Neuronal stem cell (in vitro differentiated cells): Measurements from ENCODE around the gene NINJ2.
A peak's percentile ranks its signal among the peaks of the same experiment; 100 is the strongest.

ENCODE experiments used
- DNase-seq: peaks from one replicate; pipeline ENCODE4 v3.0.0-alpha.2; 2013; ENCODE audit warnings: low spot score
- H2AFZ ChIP-seq: one replicate; pipeline ENCODE4 v1.6.1; 2013; ENCODE audit warnings: mild to moderate bottlenecking, low read length, inconsistent platforms
- H2AK5ac ChIP-seq: 2 replicates; pipeline ENCODE4 v1.6.1; 2013; ENCODE audit warnings: low read depth, mild to moderate bottlenecking, inconsistent platforms, low read length, moderate library complexity, mixed read lengths
- H2BK120ac ChIP-seq: 2 replicates; pipeline ENCODE4 v1.6.1; 2013; ENCODE audit warnings: low read depth, mild to moderate bottlenecking, inconsistent platforms, low read length, moderate library complexity, mixed read lengths
- H2BK12ac ChIP-seq: one replicate; pipeline ENCODE4 v1.6.1; 2013; ENCODE audit warnings: low read length, inconsistent platforms
- H2BK15ac ChIP-seq: 2 replicates; pipeline ENCODE4 v1.6.1; 2013; ENCODE audit warnings: mild to moderate bottlenecking, low read length, inconsistent platforms, mixed read lengths
- H2BK5ac ChIP-seq: one replicate; pipeline ENCODE4 v1.6.1; 2013; ENCODE audit warnings: inconsistent platforms, mild to moderate bottlenecking, low read length, moderate library complexity
- H3K14ac ChIP-seq: one replicate; pipeline ENCODE4 v1.6.1; 2013; ENCODE audit warnings: low read length, inconsistent platforms
- H3K18ac ChIP-seq: 2 replicates; pipeline ENCODE4 v1.6.1; 2013; ENCODE audit warnings: low read length, inconsistent platforms
- H3K23ac ChIP-seq: 2 replicates; pipeline ENCODE4 v1.6.1; 2013; ENCODE audit warnings: low read depth, mild to moderate bottlenecking, mixed read lengths, low read length, inconsistent platforms; ENCODE audit not compliant: poor library complexity
- H3K27ac ChIP-seq: replicated peaks from 3 replicates; pipeline ENCODE4 v1.5.1; 2013; ENCODE audit warnings: low read length, inconsistent platforms
- H3K27me3 ChIP-seq, 3 experiments: 2 replicates each; pipeline ENCODE4 v1.6.1; 2013; ENCODE audit warnings: low read length in 3 of 3, mild to moderate bottlenecking in 2 of 3, inconsistent platforms in 1 of 3, low read depth in 1 of 3, mixed read lengths in 1 of 3, moderate library complexity in 1 of 3; ENCODE audit not compliant: control insufficient read depth in 3 of 3, insufficient read depth in 3 of 3
- H3K36me3 ChIP-seq, 2 donors: replicated peaks in 1 of 2; 2 replicates each; pipeline ENCODE4 v1.6.1; 2013; ENCODE audit warnings: low read length in 2 of 2; ENCODE audit not compliant: control insufficient read depth in 2 of 2, insufficient read depth in 2 of 2
- H3K4ac ChIP-seq: 2 replicates; pipeline ENCODE4 v1.6.1; 2013; ENCODE audit warnings: inconsistent platforms, mild to moderate bottlenecking, low read length, moderate library complexity
- H3K4me1 ChIP-seq, 2 donors: 1 replicate in 1 of 2; 2 replicates in 1 of 2; pipeline ENCODE4 v1.6.1; 2013; ENCODE audit warnings: low read length in 2 of 2, low read depth in 1 of 2; ENCODE audit not compliant: control insufficient read depth in 2 of 2, insufficient read depth in 1 of 2
- H3K4me2 ChIP-seq: one replicate; pipeline ENCODE4 v1.6.1; 2013; ENCODE audit warnings: mild to moderate bottlenecking, low read length, inconsistent platforms; ENCODE audit not compliant: insufficient read depth, poor library complexity, severe bottlenecking
- H3K4me3 ChIP-seq, 2 donors: 2 replicates each; pipeline ENCODE4 v1.5.1; 2013; ENCODE audit warnings: low read length in 2 of 2, mild to moderate bottlenecking in 2 of 2, inconsistent platforms in 1 of 2, moderate library complexity in 1 of 2
- H3K79me1 ChIP-seq: one replicate; pipeline ENCODE4 v1.6.1; 2013; ENCODE audit warnings: low read depth, mild to moderate bottlenecking, inconsistent platforms, low read length, moderate library complexity
- H3K9ac ChIP-seq: one replicate; pipeline ENCODE4 v1.6.1; 2013; ENCODE audit warnings: mild to moderate bottlenecking, low read depth, low read length, inconsistent platforms; ENCODE audit not compliant: poor library complexity
- H3K9me3 ChIP-seq, 2 donors: replicated peaks in 1 of 2; 2 replicates each; pipeline versions ENCODE3 to v1.6.1; 2013; ENCODE audit warnings: low read length in 2 of 2, mild to moderate bottlenecking in 2 of 2, inconsistent platforms in 1 of 2, low read depth in 1 of 2, mixed read lengths in 1 of 2, moderate library complexity in 1 of 2; ENCODE audit not compliant: control insufficient read depth in 2 of 2, insufficient read depth in 1 of 2
- H4K8ac ChIP-seq: one replicate; pipeline ENCODE4 v1.6.1; 2013; ENCODE audit warnings: low read depth, mild to moderate bottlenecking, inconsistent platforms, low read length, moderate library complexity
- H4K91ac ChIP-seq: one replicate; pipeline ENCODE4 v1.6.1; 2013; ENCODE audit warnings: low read length, low read depth, mild to moderate bottlenecking, inconsistent platforms; ENCODE audit not compliant: poor library complexity
- WGBS, 2 donors: extraction: QIAGEN DNeasy Blood & Tissue Kit; methylation state at CpG; one replicate each; pipeline ENCODE4 v1.1.7; 2013; ENCODE audit warnings: missing lambda C conversion rate in 2 of 2, mixed read lengths in 1 of 2; ENCODE audit not compliant: insufficient read length in 2 of 2, insufficient replicate concordance in 1 of 2; ENCODE audit errors: extremely low coverage in 2 of 2; 5-methylcytosine and 5-hydroxymethylcytosine counted together

Gene NINJ2

GRCh38 chr12:576615-577110 lies 86.6 kb downstream of the NINJ2 start:
- Histone ChIP-seq H3K18ac (peak overlapping the region; percentile 90), H3K9ac (no peak overlapping the region), H3K27ac (no peak overlapping the region), H2BK5ac (no peak overlapping the region), H3K14ac (no peak overlapping the region), H2BK120ac (peak overlapping the region; percentile 14), H4K8ac (no peak overlapping the region), H2AK5ac (no peak overlapping the region), H2BK12ac (no peak overlapping the region), H3K4me3 (no peak overlapping the region), H3K4me2 (no peak overlapping the region), H3K4me1 (peaks cover 13 to 15% of the 10 kb centered on the region in 2 donors), H4K91ac (no peak overlapping the region), H3K4ac (no peak overlapping the region), H3K36me3 (no peaks in the 10 kb centered on the region), H3K9me3 (no peaks in the 10 kb centered on the region), H3K27me3 (no peaks in the 10 kb centered on the region), H2AFZ (peak overlapping the region; percentile 94), H3K23ac (no peak overlapping the region), H3K79me1 (no peaks in the 10 kb centered on the region), H2BK15ac (no peak overlapping the region)
- WGBS, 2 donors: no CpG with 5 or more reads among the region's 14 CpGs
- DNase-seq: no peak

DNA sequence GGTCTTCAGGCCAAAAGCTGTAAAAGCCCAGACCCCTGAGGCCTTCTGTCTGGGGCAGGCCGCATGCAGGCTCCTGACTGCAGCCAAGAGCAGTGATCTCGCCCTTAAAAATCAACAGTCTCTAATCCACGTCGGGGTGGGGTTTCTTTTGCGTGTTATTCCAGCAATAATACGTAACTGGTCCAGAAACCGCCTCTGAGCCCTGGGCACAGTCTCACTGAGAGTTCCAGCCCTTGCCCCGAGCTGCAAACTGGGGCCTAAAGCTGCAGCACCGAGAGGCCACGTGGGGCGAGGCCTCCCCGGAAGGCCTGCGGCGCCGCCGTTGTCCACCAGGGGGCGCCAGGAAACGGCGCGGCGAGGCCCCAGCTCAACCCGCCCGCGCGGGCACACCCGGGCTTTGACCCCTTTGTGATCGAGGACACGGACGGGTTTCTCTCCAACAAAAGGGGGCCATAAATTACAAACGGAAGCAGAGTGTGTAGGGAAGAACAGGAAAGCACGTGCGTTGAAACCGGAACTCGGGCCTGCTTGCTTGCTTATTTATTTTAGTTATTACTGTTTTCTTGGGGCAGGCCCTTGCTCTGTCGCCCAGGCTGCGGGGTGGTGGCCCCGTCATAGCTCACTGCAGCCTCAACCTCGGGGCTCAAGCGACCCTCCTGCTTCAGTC lies 87.2 kb downstream of the NINJ2 start:
- Histone ChIP-seq H3K4me3 (no peak overlapping the region), H3K36me3 (no peaks in the 10 kb centered on the region), H3K27ac (no peak overlapping the region), H3K79me1 (no peaks in the 10 kb centered on the region), H2BK120ac (peak overlapping the region; percentile 14), H3K23ac (no peak overlapping the region), H2AFZ (peak overlapping the region; percentile 94), H3K18ac (peak overlapping the region; percentile 90), H2BK15ac (peak overlapping the region; percentile 18), H4K8ac (no peak overlapping the region), H2BK12ac (no peak overlapping the region), H3K4me2 (no peak overlapping the region), H3K14ac (no peak overlapping the region), H3K4ac (no peak overlapping the region), H3K9me3 (no peaks in the 10 kb centered on the region), H4K91ac (no peak overlapping the region), H2BK5ac (no peak overlapping the region), H2AK5ac (no peak overlapping the region), H3K4me1 (peaks cover 16% of the 10 kb centered on the region in 2 donors), H3K27me3 (no peaks in the 10 kb centered on the region), H3K9ac (no peak overlapping the region)
- no CpG with 5 or more reads among the region's 39 CpGs for WGBS, 2 donors
- DNase-seq: peak; percentile 71

GRCh38 chr12:575129-575502 lies 88.1 kb downstream of the NINJ2 start:
- Histone ChIP-seq H3K4ac (no peak overlapping the region), H3K27me3 (no peaks in the 10 kb centered on the region), H3K4me3 (no peak overlapping the region), H4K91ac (no peak overlapping the region), H3K4me2 (no peak overlapping the region), H3K9ac (no peak overlapping the region), H4K8ac (no peak overlapping the region), H2BK120ac (no peak overlapping the region), H2BK12ac (peak overlapping the region; percentile 95), H3K27ac (no peak overlapping the region), H3K23ac (no peak overlapping the region), H2AFZ (peak overlapping the region; percentile 94), H2BK15ac (peak overlapping the region; percentile 18), H3K79me1 (no peaks in the 10 kb centered on the region), H2AK5ac (peak overlapping the region; percentile 60), H3K4me1 (peaks cover 18 to 20% of the 10 kb centered on the region in 2 donors), H3K14ac (no peak overlapping the region), H2BK5ac (peak overlapping the region; percentile 19), H3K18ac (no peak overlapping the region), H3K36me3 (no peaks in the 10 kb centered on the region), H3K9me3 (no peaks in the 10 kb centered on the region)
- no CpG with 5 or more reads among the region's 7 CpGs for WGBS, 2 donors
- DNase-seq: no peak

DNA sequence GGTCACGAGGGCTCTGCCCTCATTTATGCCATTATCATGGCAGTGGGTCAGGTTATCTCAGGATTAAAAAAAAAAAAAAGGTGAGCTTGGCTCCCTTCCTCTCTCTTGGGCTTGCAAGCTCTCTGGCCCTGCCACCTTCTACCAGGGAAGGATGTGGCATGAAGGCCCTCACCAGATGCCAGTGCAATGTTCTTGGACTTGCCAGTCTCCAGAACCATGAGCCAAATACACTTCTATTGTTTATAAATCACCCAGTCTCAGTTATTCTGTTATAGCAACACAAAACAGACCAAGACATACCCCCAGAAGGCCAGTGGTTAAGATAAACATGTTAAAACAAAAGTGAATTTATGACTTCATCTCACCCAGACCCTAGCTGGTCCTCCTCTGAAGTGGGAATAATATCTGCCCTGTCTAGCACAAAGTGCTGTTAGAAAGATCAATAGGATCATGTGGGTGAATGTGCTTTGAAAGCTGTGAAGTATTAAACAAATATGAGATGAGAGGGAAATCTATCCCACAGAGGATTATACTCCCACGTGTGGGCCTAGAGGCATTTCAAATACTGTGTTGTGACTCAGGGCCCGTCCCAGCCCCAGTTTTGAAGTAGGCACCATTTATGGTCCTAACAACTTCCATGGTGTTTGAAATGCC lies 88.6 kb downstream of the NINJ2 start:
- Histone ChIP-seq H3K36me3 (no peaks in the 10 kb centered on the region), H3K79me1 (no peaks in the 10 kb centered on the region), H4K8ac (no peak overlapping the region), H3K4me1 (peaks cover 16 to 18% of the 10 kb centered on the region in 2 donors), H2AFZ (no peak overlapping the region), H2BK15ac (peak overlapping the region; percentile 18), H3K9me3 (no peaks in the 10 kb centered on the region), H3K27ac (no peak overlapping the region), H3K4me2 (no peak overlapping the region), H3K4ac (no peak overlapping the region), H2BK12ac (no peak overlapping the region), H3K9ac (no peak overlapping the region), H3K14ac (no peak overlapping the region), H3K23ac (no peak overlapping the region), H2BK120ac (no peak overlapping the region), H4K91ac (no peak overlapping the region), H3K4me3 (no peak overlapping the region), H2AK5ac (peak overlapping the region; percentile 60), H3K27me3 (no peaks in the 10 kb centered on the region), H2BK5ac (peak overlapping the region; percentile 19), H3K18ac (no peak overlapping the region)
- WGBS, 2 donors: no CpG with 5 or more reads among the region's 3 CpGs
- DNase-seq: no peak
